GM19438 (cell line): ENCODE measurements around the gene IGFN1.

Experiments used
- ATAC-seq: cut with Tn5 transposase; IDR thresholded peaks from one replicate; pipeline ENCODE4 v1.9.1; 2021; ENCODE audit warnings: low read depth; ENCODE audit not compliant: unreplicated experiment

The IGFN1 gene

DNA sequence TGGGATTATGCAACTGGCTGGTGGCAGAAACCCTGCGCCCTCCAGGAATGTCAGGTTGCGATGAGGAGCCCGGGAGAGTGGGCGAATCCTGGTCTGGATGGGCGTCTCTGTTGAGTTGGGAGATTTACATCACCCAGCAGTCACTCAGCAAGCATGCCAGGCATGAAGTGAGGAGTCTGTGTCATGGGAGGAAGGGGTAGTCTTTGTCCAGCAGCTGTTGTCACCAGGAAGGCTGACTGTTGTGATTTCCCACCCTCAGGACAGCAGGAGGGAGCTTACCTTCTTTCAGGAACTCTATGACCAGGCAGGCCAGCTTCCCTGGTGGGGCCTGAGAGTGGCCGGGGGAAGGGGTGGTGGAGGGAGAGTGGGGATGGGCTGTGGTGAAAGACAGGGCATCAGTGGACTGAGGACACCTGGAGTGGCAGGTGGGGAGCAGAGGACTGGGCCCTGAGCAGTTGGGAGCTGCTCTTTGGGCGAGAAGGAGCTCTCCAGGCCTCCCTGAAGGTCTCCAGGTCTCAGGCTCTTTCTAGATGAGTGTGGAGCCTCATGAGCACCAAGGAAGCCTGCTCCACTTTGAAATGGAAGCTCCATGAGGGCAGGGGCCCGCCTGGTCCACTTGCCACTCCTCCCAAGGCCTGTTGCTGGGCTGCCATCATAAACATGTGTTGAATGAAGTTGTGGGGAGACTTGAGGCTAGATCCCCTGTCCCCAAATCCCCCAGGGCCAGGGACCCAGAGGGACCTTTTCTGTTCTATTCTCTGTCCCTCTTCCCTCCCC is 71.3 kb downstream of the IGFN1 start:
- no peak for ATAC-seq

DNA sequence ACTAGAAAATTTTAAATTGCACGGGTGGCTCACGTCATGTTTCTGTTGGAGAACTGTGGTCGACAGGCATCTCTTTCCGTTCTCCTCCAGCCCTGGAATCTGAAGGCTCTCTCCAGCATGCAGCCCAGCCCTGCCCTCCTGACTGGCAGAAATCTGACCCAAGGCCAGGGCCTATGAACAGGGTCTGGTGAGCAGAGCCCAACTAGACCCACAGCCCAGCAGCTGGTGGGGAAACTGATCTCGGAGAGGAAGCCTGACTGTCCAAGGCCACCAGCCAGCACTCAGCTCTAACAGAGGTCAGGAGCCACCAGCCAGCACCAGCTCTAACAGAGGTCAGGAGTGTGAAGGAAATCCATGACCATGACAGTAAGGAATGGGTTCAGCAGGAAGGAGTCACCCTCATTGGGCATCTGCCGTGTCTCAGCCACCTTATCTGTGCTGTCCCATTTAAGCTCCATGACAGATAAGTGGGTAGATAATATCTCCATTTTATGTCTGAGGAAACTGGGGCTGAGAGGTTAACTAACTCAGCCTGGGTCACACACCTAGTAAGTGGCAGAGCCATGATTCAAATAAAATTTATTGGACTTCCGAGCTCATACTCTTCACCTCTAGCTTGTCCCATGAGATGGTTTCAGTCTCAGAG is 72.5 kb downstream of the IGFN1 start:
- ATAC-seq: no peak

DNA sequence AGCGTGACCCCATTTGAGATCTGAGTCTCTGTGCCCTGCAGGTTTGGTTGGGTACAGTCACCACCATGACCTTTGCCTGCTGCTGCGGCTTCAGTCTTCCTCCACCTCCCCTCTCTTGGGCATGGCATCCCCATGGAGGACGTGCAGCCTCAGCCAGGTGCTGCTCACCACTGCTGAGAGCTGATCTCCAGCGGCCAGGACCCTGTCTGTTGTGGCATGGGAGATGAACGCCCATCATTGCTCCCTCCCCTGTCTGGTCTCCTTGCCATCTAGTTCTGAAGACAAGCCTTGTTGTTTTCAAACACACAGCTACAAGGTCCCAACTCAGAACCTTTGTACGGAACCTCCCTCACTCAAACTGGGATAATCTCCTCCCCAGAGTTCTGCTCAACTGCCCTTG is 73.4 kb downstream of the IGFN1 start:
- ATAC-seq: no peak

DNA sequence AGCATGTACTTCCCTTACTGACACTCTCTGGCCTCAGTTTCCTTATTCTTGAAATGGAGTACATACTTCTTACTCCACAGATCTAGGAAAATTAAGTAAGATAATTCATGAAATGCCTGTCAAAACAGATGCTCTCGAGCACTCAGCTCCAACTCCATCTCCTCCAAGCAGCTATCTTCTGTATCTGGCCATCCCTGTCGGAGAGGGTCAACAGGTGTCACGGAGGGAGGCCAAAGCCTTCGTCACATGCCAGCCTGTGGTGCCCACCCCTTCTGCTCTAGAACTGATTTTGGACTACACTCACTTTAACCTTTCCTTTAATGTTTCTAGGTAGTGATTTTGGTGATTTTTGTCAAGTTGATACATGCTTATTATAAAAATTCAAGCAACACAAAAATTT is 73.9 kb downstream of the IGFN1 start:
- no peak for ATAC-seq

DNA sequence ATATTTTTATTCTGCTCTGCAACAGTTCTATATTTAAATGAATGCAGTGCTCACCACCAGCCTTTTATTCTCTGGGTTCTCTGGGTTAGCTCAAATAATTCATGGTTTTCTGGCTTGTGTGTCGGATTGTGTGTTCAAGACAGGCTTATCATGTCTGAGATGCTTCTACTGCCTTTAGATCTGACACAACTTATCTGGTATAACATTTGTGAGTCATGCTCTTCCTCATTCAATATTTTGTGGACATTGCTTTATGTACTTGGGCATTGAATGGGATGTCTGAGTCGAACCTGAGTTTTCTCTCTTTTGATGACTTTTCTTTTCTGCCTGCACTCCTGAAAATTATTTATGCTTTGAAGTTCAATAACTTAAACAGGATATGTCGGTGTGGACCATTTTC is 75.1 kb downstream of the IGFN1 start:
- no peak for ATAC-seq

DNA sequence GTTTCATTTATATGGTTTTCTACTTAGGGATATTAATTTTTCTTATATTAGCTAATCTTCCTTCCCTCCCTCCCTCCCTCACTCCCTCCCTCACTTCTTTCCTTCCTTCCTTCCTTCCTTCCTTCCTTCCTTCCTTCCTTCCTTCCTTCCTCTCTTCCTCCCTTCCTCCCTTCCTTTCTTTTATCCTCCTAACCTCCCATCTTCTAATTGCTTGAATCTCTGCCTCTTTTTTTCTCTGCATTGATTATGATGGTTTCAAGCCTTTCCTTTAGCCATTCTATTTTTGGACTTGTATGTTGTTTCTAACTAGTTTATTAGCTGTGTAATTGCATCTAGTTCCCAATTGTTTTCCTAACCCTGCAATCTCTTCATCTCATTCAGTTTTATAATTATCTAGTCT is 75.7 kb downstream of the IGFN1 start:
- no peak for ATAC-seq

DNA sequence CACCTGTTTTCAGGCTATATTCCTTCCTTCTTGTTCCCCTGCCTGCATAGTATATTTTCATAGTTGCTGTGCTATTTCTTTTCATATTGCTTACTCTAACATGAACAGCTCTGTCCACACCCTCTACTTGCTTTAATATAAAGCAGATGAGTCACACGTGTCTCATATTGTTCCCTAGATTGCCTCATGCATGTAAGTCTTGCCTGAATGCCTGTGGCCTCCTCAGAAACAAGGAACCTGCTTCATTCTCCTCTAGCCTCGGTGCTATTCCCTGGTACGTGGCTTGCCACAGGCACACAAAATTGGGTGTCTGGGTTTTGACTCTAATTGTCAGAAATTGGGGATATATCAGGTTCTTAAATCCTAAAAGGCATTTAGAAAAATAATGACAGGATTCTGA is 76.2 kb downstream of the IGFN1 start:
- ATAC-seq: no peak

DNA sequence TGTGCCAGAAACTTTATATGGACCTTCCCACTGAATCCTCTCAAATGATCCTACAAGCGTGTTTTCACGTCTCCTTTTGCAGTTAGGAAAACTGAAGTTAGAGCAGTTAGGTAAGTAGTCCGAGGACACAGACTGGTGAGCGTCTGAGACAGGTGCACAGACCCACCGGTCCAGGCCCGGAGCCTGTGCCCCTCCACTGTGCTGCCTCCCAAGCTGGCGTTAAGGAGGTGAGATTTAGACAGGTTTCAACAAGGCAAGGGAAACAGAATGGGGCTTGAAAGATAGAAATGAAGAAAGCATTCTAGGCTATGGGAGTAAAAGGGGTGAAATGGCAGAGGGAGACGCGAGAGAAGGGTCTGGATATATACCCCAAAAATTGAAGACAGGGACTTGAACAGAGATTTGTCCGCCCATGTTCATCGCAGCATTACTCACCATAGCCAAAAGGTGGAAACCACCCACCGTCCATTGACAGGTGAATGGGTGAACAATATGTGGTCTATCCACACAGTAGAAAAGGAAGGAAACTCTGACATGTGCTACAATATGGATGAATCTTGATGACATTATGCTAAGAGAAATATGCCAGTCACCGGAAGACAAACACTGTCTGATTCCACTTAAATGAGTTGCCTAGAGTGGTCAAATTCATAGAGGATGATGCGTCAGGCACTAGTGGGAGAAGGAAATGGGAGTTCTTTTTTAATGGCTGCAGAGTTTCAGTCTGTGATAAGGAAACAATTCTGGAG is 77.0 kb downstream of the IGFN1 start:
- ATAC-seq: no peak

DNA sequence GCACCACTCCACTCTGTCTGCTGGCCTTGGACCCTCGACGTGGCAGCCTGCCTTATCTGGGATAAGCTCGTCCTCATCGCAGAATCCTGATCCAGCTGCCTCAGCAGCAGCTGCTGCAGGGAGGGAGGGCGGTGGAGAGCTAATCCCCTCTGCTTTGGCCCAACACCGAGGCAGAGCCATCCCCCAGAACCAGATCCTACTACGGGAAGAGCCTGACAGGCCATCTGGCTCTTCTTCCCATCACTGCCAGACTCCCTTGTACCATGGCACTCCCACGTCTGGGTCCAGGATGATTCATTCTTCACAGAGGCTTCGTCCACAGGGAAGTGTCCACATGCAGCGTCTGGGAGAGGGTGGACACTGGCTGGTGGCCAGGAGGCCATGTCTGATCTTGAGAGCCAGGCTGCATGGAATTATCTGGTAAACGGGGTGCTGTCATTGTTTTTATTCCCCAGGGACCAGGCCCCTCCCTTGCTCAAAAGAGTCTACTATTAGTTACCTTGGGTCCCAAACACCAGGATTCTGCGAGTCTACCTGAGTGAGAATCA is 78.1 kb downstream of the IGFN1 start:
- ATAC-seq: no peak

DNA sequence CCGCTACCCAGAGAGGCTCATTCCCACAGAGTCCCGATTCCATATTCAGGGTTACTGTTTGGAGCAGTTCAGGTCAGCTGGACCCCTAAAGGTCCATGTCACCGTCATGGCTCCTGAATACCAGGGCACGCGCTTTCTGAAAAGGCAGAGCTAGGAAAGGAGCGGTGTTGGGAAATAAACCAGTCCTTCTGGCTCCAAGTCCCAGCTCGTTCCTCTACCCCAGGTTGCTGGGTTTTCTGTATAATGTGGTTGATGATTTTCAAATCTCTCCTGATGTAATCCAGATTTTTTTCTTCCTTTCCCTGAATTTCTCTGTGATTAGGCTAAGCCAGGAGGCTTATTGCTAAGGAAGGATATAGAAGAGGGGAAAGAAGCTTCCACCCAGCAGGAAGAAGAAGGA is 78.7 kb downstream of the IGFN1 start:
- ATAC-seq: no peak

DNA sequence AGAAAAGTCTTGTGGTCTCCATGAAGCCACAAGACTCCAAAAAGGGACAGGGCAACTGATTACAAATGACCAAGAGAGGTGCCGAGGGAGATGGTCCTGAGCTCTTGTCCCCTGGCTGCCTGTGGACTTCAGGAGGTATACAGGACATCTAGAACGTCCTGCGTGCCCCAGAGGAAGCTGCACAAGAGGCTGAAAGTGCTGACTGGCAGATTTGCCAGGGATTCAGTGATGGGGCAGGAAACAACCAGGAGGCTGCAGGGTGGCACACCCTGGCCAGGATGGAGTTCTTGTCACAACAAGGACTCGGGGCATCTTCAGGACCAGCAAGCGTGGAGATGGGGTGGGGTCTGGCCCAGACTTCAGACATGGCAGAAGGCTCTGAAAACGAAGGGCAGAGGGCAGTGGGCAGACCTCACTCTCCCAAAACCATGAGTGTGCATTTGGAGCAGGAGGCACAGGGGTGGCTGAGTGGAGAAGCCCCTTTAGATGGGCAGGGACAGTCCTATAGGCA is 79.3 kb downstream of the IGFN1 start:
- no peak for ATAC-seq

DNA sequence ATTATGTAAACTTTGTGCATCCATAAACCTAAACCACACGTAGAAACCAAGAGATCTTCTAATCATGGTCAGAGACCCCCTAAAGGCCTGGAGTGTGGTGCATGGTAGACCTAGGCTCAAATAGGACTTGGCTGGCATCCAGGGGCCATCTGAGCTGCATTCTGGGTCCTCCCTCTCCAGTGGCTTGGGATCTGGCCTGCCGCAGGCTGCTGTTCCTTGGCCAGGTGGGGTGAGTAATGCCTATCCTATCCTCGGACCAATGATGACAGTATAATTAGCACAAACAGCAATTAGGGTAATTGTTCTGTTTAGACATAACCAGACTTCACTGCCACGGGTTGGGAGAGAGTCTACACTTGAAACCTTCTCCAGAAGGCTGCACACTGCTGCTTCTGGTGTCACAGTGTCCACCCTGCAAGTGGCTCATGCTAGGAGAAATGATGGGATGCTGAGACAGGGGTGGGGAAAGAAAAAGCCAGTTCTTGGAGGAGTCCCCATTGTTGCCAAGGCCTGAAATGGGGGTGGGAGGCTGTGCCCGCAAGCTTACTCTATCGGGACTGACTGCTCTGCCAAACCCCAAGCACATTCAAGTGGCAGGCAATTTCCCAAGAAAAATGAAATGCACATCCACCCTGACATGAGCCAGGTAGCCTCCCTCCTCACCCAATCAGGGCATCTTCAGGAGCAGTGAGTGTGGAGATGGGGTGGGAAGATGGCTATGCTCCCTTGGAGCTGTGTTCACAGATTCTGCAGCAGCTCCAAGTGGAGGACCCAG is 80.2 kb downstream of the IGFN1 start:
- no peak for ATAC-seq

DNA sequence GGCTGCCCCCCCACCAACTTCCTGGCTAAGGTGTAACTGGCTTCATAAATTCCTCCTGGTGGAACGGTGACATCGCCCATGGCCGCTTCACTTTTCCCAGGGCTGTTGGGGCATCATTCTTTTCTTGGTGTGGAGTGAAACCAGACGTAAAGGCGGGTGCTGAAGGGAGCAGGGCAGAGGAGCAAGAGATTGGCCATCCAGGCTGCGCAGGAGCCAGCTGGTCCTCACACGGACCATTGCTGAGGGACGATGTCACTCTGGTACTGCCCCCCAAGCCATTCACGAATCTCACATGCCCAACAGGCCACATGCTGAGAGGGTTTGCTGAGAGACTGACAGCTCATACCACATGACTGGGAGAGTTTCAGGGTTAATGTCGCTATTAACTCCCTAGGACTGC is 82.2 kb downstream of the IGFN1 start:
- no peak for ATAC-seq

DNA sequence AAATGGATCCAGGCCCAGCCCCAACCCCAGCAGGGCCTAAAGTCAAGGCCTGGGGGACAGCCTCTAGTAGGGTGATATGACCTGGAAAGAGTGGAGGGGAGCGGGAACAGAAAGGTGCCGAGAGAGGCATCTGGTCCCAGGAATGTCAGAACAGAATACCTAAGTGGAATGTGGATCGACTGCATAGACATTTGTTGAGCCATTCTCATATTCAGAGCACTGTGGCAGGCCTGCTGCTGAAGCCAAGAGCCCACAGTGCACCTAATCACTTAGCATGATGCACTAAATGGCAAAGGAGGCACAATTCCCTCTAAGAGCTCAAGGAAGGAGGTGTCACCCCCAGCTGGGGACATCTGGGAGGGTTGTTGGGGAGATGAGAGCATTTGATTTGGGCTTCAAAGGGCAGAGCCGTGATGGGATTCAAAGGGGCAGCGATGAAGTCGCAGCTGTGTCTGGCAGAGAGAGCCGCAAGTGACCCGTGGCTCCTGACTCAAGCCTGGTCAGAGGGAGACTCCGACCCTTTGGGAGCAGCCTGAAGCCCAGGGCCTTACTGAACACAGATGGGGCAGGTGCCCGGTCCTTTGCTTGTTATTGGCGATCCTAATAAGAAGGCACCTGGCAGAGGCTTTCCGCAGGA is 84.1 kb downstream of the IGFN1 start:
- no peak for ATAC-seq

DNA sequence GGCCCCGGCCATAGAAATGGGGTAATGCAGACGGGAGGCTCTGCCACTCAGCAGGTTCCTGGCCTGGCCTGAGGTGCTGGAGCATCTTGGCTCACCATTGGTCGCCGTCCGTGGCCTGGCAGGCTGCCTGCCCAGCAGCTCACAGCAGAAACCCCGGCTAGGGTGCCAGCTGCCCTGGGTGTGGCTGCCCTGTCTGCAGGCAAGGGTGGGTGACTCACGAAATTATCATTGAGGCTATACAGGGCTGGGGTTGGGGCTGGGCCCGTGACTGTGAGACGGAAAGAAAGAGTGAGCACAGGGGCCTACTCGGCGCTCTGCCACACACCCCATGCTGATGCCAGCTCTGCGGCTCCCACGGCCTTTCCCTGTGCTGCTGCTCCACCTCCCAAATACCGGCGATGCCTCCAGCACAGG is 84.6 kb downstream of the IGFN1 start:
- ATAC-seq: no peak

DNA sequence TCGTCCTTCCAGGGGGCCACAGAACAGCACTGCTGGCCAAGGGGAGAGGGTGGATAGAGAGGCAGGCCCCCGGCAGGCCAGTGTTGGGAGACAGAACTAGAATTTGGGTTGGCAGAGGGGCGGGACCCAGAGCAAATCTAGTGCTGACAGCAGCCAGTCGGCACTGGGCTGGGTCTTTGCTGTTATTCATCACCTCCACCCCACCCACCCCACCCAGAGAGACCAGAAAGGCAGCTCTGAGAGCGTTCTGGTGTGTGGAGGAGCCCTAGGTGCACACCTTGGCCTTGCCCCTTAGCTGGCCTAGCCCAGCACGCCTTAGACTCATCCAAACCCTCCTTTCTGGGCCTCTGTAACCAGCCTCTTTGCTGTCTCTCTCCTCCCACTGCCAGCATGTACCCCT is 86.3 kb downstream of the IGFN1 start:
- ATAC-seq: no peak

DNA sequence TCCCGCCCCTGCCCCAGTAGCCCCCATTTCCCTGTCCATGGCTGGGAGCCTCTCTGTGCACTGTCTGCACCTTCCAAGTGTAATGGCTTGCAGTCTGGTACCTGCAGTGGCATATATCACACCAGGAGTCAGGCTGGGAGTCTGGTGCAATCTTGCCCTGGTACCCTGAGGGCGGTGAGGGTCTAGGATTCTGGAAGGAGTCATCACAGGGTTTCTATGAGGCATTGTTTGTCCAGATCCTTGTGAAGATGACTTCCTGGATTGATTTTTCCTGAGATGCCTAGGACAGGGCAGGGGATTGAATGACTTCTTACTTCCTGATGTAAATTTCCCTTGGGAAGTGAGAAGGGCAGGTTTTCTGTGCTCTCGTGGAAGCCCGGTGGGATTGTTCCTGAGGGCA is 86.8 kb downstream of the IGFN1 start:
- ATAC-seq: no peak
